Iris pigment epithelial cell (primary cell): Measurements from ENCODE around the gene AP2B1.
"Not testable (repeated sequence)": the region's sequence is repeated elsewhere in the genome, so short reads cannot be mapped to it uniquely, and the experiment has no call there.

Experiments
- DNase-seq: peaks from one replicate; pipeline ENCODE4 v3.0.0-alpha.2; 2011; ENCODE audit warnings: low read depth

Gene AP2B1

DNA sequence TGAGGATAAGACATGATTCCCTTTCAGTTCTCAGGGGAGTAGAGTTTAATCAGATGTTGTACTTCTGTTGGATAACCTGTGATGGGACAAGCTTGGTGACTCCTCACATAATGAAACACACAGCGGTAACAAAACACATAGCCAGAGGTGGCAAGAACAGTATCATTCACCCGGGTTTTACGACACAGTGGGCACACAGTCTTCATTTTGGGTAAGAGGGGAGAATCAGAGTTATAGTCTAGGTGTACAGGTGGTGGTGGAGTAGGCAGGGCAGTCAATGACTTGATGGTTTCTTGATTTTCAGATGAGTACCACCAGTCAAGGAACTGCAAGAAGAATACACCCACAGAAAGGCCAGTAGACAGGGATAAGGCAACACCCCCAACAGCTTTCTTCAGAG lies 11.4 kb upstream of the AP2B1 start:
- DNase-seq, result no peak

- DNase-seq, result peak; percentile 47
These were observed 9.3 kb upstream of the AP2B1 start for GRCh38 chr17:35577830-35578196.

DNA sequence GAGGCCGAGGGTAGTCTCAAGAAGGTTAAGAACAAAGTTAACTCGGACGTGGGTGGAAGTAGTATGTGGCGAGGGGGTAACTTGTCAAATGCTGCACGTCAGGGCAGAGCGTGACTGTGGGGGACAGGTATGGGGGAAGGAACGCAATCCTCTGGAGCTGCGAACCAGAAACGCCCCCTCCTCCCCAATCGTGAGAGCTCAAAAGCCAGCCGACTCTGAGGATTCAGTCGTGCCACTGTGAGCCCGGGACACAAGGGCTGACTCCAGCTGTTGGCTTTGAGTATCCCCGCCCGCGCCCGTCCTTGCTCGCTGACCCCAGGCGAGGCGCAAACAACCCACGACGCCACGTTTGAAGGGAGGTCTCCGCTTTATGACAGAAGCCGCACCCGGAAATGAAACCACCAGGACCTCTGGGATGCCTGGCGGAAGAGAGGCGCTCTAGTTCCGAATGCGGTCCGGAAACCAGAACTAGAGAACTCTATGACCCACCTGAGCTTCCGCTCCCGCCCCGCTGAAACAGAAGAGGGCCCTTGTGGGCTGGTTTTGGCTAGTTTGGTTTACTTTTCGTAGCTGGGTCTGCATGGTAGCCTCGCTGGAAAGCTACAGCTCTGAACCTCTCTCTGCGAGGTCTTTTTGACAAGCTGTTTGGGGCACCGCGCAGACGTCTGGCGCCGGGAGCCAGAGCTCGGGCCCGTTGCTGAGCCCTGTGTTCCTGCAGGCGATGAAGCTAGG lies 8.8 kb upstream of the AP2B1 start, which contains the start of gene PEX12:
TSS of gene PEX12 (minus strand) at position 375 of the 732 bp plus-strand sequence. CDS start 550 bp downstream, outside the sequence.
- peak; percentile 74 for DNase-seq

- DNase-seq, result no peak
These were observed 8.1 kb upstream of the AP2B1 start for GRCh38 chr17:35578929-35579432.

GRCh38 chr17:35584061-35584460 lies 3.1 kb upstream of the AP2B1 start:
- no peak for DNase-seq

DNA sequence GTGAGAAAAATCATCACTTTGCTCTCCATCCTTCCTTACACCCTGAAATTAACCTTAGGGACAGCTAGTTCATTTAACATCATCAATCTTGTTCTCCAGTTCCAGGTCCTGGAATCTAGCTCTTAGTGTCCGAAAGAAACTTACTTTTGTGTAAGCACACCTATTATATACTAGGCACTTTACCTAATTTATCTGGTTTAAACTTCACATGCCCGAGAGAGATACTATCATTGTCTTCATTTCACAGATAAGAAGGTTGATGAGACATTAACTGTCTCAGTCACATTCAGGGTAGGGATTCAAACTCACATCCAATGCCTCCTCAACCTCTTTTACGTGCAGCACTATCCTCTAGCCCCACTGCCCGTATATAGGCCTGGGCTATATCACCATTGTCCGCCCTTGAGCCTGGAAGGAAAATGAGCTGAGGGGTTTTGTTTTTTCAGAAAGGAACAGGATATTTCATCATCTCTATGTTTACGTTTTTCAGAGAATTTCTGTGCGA lies 501 bp upstream of the AP2B1 start:
- DNase-seq, result no peak

DNA sequence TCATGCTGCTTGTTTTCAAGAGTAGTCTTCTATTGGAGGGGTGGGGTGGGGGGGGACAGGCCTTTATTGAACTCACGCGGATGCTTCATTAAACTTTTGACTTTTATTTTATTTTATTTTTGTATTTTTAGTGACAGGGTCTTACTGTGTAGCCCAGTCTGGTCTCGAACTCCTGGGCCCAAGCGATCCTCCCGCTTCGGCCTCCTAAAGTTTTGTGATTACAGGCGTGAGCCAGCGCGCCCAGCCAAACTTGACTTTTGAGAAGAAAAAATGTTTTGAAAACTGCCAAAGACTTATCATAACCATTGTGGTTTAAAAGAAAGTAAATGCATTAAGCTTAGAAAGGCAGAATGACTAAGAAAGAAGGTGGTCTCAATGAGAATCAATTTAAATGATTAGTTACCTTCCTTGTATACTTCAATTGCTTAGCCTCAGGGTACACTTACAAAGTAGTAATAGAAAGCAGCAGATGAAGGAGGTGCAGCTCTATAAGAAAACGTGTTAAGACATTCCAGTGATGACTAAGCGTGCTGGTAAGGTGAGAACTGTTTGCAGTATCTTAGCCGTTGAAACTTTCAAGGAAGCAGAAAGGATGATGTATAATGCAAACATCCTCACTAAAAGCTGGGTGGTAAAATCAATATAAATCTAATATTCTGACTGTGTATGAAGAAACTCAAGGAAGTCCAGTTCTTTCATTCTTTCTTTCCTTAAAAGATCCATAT lies 1.2 kb downstream of the AP2B1 start:
- DNase-seq, result peak; percentile 91

DNA sequence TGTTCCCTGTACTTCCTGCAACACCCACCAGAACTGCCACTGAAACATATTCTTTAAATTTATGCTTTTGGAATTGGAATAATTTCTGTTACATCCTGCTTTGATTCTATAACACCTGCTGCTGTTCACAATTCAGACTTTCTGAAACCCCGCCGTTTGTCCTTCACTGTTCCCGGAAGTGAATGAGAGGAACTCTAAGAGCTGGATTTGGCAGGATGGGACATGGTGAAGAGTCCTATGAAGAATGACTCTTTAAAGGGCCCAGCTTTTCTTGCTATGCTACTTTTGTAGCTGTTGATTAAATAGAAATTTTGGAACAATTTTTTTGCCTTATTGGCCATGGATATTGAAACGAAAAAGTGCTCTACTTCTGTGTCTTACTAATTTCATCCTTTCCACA lies 8.9 kb downstream of the AP2B1 start:
- DNase-seq, result no peak

DNA sequence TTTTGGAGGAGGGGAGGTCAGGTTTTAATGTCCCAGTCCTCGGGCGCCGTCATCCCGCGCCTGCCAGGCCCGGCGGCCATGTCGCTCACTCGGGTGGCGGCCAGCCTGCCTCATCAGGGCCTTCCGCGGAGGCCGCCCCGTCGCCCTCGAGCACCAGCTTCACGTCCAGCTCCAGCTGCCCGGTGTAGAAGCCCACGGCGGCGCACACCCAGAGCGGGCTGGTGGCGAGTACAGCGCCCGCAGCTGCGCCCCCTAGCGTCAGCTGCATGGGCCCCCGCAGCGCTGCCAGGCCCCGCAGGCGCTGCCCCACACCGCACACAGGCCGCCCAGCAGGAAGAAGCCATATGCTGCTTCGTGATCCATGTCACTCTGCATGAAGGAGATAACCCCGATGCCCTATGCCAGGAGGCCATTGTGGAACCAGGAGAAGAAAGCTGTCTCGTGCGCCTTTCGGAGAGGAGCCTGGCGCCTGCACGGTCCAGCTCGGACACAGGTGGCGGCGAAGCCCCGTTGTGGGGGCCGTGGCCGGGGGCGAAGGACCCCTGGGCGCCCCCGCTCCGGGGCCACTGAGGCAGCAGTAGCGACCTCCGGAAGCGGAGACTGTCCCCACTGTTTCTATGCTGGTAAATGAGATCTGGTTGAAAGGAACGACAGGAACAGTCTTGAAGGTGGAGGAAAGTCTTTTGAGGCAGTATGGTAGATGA lies 9.6 kb downstream of the AP2B1 start:
- DNase-seq, result no peak

DNA sequence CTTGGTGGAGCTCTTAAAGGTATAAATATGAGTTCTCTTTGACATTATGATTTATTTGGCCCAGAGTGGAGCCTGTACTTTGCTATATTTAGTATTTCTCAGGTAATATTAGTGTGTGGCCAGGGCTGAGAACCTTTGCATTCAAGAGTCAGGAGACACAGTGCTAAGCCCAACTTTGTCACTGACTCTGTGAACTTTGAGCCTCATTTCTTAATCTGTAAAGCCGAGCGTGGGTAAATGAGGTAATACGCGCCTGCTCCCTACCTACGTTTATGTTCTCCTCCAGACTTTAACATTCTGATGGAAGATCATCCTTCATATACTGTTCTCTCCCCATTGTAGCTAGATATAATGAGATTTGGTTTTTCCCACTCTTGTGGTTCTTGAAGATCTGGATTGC lies 10.5 kb downstream of the AP2B1 start:
- DNase-seq, result no peak

DNA sequence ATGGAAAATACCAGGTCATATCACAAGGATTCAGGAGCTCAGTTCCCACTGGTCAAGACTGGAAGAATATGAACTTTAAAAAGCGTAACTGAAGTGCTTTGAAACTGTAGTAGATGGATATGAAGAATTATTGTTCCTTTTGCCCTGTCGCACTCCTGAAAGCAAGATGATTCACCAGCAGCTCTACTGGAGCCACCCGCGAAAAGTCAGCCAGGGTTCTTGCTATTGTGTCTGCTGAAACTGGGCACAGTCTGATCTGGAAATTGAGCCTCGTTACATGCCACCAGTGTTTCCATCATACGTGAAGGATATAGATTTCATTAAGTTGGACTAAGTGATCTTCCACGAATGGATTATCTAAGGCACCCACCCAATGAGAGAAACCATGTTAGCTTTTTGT lies 16.6 kb downstream of the AP2B1 start:
- no peak for DNase-seq

DNA sequence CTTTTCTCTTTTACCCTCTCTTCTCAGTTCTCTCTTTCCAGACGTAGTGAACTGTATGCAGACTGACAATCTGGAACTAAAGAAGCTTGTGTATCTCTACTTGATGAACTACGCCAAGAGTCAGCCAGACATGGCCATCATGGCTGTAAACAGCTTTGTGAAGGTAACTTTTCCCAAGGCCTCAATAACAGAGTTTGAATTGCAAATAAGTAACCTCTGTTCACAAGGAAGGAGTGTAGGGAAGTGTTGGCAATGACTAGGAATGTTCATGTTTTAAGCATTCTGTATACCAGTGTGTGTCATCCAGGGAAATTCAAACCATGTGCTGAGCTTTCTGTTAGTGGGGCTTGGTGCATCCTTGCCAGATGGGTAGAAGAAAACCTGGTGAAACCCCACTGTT lies 18.6 kb downstream of the AP2B1 start:
- peak; percentile 29 for DNase-seq

GRCh38 chr17:35607239-35607847 lies 20.2 kb downstream of the AP2B1 start:
- no peak for DNase-seq

DNA sequence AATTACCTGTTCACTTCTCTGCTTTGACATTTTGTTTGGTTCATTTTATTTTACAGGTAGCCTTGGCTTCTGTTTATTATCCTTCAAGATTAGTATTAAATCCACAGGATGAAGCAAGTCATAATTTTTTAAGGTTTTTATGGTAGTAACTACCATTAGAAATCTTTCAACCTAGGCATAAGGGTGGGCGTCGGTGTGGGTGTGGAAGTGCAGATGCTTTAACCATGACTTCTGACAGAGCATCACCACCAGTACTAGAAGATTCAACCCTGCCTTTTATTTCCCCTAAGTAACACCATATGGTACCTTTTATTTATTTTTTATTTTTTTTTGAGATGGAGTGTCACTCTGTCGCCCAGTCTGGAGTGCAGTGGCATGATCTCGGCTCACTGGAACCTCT lies 22.7 kb downstream of the AP2B1 start:
- DNase-seq, result no peak

- not testable (repeated sequence) for DNase-seq
These were observed 23.6 kb downstream of the AP2B1 start for GRCh38 chr17:35610746-35611145.

DNA sequence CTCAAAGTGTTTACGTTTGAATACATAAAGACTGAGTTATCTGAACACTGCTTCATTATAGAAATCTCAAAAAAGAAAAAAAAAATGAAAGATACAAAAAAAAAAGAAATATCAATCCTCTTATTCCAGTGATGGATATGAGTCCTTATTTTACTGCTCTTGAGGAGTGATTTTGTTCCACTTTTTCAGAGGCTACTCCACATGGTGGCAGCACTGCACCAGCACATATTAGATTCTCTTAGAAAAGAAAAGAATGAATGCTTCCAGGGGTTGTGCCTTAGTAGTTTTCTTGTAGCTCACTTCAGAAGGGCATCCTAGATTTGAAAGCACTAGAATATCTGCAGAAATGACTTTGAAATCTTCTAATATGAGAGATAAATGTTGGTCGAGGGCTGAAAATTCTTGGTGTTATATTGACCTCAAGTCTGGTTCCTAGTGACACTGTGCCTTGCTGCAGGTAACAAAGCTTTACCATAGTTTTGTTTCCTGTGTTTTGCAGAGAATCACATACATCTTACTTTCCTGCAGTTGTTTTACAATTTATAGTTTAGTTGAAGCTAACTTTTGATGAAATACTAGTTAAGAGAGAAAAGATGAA lies 25.9 kb downstream of the AP2B1 start:
- DNase-seq, result peak; percentile 68

DNA sequence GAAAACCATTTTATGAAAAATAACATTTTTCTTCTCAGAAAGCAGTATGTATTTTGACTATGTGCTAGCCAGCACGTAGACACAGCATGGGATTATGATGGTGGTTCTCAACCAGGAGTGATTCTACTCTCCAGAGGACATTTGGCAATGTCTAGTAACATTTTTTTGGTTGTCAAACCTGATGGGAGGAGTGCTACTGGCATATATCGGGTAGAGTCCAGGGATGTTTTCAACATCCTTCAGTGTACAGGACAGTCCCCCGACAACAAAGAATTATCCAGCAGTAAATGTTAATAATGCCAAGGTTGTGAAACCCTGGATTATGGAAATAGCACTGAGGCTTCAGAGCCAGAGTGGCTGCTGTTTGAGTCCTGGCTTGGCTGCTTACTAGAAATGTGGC lies 27.7 kb downstream of the AP2B1 start:
- DNase-seq, result no peak

- DNase-seq, result no peak
These were observed 29.4 kb downstream of the AP2B1 start for GRCh38 chr17:35616536-35616935.

GRCh38 chr17:35617505-35617904 lies 30.4 kb downstream of the AP2B1 start:
- no peak for DNase-seq

- DNase-seq, result no peak
These were observed 31.5 kb downstream of the AP2B1 start for GRCh38 chr17:35618628-35619027.

DNA sequence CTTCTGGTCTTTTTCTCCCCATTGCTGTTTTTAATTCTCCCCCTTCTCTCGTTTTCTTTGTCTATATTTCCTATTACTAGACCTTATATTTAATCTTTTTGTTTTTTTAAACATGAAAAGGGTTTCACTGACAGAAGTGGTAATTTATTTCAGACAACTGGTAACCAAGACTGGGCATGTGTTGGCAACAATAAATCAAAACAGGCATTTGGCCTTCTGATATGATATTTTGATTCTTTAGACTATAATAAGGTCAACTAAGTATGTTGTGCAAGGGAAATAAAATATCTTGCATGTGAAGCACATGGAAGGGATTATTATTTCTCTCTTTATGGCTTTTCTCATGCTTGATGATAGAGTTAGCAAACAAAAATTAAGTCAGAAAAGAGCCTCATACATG lies 34.6 kb downstream of the AP2B1 start:
- DNase-seq, result no peak

DNA sequence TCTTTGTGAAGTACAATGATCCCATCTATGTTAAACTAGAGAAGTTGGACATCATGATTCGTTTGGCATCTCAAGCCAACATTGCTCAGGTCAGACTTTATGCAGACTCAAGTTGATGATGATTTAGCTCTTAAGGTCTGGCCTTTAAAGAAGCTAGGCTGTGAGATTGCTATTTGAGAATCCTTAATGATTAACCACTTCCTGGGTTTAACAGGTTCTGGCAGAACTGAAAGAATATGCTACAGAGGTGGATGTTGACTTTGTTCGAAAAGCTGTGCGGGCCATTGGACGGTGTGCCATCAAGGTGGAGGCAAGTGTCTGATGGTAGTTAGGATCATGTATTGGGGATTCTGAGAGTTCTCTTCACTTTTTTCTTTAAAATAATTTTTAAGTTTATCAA lies 40.3 kb downstream of the AP2B1 start:
- DNase-seq, result peak; percentile 1
